ENCODE measurements around the gene MEIOSIN. TPM values are rescaled to one million over a fixed set of nuclear protein-coding genes. Genes with fewer than 3 reads are reported as not detected.

MEIOSIN gene
- total and polyA plus RNA-seq, 2 of the 13 experiments (the other 11 are each of a cell fraction or from before 2014, with no cell fraction given): not detected

GRCh38 chr19:45770192-45771101, 37.2 kb downstream of the MEIOSIN start (continued):
- TF ChIP-seq, protein P1, sequence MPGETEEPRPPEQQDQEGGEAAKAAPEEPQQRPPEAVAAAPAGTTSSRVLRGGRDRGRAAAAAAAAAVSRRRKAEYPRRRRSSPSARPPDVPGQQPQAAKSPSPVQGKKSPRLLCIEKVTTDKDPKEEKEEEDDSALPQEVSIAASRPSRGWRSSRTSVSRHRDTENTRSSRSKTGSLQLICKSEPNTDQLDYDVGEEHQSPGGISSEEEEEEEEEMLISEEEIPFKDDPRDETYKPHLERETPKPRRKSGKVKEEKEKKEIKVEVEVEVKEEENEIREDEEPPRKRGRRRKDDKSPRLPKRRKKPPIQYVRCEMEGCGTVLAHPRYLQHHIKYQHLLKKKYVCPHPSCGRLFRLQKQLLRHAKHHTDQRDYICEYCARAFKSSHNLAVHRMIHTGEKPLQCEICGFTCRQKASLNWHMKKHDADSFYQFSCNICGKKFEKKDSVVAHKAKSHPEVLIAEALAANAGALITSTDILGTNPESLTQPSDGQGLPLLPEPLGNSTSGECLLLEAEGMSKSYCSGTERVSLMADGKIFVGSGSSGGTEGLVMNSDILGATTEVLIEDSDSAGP (CRISPR knock-in tag; IDR thresholded peaks at IDR 0.05; ENCODE audit: borderline replicate concordance): peak; percentile 84; the same call in 1 of the 2 replicates
- TF ChIP-seq MTF1 (CRISPR knock-in tag; IDR thresholded peaks at IDR 0.05) (0 out of 2 replicates have a peak, but pooled peaks have one; percentile 53), ZNF160 (CRISPR knock-in tag; IDR thresholded peaks at IDR 0.05) (no peak; the same call in 1 of the 2 replicates), ZBTB42 (CRISPR knock-in tag; IDR thresholded peaks at IDR 0.05) (peak; percentile 66; the same call in 1 of the 2 replicates), ZHX2 (IDR thresholded peaks at IDR 0.05; ENCODE audit: low read depth) (peak; percentile 27; the same call in 1 of the 2 replicates), ZHX2 (CRISPR knock-in tag; IDR thresholded peaks at IDR 0.05; ENCODE audit: borderline replicate concordance) (no peak), ZNF597 (CRISPR knock-in tag; IDR thresholded peaks at IDR 0.05) (0 out of 2 replicates have a peak, but pooled peaks have one; percentile 13), CC2D1A (CRISPR knock-in tag; IDR thresholded peaks at IDR 0.05) (no peak), DRAP1 (CRISPR knock-in tag; IDR thresholded peaks at IDR 0.05) (peak; percentile 74), RBM39 (IDR thresholded peaks at IDR 0.05; ENCODE audit: low read depth, low read length, poor library complexity, severe bottlenecking) (peak; percentile 82), MEIS2 (CRISPR knock-in tag; IDR thresholded peaks at IDR 0.05) (peak; percentile 53; the same call in 1 of the 2 replicates)

All from HepG2 (cell line).